SKM-1 treated with dmso at 0.1 percent for 144 hours (cell line): ENCODE measurements around the gene PRSS23.
A peak's percentile ranks its signal among the peaks of the same experiment; 100 is the strongest.
"Not testable (repeated sequence)": the region's sequence is repeated elsewhere in the genome, so short reads cannot be mapped to it uniquely, and the experiment has no call there.

Experiments used
- DNase-seq: peaks from one replicate; lab custom pipeline; 2025; ENCODE audit not compliant: unreplicated experiment; lab: John Stamatoyannopoulos, UW

The PRSS23 gene

DNA sequence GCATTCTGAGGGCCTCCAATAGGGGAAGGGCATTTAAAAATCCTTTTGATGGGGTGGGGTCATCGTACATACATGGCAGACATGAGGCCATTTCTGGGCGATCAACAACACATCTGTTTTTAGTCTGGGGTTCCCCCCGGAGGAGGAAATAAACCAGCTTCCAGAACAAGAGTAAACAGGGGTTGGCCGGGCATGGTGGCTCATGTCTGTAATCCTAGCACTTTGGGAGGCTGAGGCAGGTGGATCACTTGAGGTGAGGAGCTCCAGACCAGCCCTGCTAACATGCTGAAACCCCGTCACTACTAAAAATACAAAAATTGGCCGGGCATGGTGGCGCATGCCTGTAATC, 12.0 kb downstream of the PRSS23 start:
- DNase-seq, result no peak

DNA sequence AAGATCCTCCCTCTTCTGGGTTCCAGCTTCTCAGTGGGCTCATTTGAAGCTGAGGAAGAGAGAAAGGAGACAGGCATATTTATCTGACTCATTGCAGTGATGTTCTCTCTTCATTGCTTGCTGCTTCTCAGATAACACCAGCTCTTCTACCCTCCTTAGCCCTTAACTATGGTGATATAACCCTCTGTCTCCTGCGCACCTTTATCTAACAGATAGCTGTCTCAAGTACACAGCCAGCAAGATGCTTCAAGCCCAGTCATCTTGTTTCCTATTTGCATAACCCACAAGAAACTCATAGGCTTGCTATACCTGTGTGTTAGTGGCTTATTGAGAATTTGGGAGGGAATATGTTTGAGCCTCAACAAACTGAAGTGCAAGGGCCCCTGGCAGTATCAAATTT, 12.6 kb downstream of the PRSS23 start:
- no peak for DNase-seq

DNA sequence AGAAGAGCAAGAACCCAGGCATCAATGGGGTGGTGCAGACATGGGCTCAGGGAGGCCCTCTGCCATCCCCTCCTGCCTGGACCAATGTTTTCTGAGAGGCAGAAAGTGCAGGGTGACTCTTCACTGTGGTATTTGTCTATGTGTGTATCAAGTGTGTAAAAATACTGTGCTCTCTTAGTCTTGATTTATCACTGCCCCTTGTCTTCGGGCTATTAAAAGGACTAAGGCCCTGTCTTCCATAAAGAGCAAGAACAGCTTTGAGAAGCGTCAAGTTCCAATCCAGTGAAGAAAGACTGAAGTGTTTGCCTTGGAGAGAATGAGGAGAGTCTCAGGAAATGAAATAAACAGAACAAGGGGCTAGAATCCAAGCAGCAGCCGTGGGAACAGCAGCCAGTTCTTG, 14.4 kb downstream of the PRSS23 start:
- no peak for DNase-seq

DNA sequence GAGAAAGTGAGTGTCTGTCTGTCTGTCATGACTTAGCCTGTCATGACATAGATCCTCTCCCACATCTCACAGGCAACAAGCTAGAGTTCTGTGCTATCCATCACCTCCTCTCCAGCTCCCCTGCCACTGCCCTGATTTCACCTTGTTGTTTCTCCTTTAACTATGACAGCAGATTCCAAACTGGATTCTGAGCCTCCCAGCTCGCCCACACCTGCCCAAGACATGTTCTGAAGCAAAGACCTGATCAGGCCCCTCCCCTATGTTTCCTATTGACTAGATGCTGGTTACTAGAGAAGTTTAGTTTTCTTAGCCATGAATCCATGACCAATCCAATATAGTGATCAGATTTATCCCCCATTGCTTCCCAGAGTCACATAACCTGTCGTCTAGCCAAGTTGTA, 15.4 kb downstream of the PRSS23 start:
- DNase-seq, result no peak

DNA sequence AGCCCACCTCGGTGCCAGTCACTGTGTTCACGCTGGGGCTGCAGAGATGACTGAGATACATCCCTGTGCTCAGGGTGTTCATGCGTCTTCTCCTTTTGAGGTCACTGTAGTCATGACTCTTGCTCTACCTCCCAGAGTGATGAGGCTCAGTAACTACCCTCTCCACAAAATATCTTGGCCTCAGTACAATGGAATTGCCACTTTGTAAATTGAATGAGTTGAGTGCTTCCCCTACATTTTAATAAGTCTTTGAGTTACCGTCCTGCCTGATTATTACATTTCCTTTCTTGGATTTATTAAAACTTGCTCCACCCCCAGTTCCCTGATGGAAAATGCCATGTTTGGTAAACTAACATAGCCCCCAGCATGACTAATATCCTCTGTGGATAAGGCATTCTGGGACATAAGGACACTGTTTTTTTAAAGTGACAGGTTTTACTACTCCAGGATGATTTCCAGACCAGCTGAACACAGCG, 15.9 kb downstream of the PRSS23 start:
- DNase-seq, result no peak

DNA sequence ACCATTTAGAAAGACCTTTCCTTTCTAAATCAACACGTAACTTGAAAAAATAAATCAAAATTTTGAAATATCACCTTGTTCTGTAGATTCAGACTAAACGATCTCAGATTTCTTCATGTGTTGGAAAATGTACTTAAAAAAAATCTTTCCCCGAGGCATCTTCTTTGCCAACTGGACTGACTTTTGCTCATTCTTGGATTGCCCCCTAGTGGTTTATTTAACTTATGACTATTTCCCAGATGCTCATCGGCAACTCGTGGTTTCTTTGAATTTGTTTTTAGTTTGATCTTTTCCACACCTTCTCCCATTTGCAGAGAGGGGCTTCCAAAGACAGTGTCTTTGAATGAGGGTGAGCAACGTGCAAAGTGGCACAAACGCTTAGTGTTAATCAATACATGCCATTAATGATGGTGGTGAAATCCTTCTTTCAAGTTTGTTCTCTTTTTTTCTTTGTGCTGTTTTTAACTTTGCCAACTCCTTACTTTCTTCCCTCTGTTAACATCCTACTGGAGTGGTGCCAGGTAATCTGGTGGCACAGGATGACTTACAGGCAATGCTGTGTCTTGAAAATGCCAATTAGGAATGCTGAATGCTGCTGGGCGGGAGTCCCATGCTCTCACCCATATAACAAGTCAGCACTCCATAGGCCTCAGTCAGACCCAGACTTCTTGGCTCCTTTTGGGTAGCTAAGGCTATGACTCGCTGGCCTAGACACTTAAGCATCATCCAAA, 18.3 kb downstream of the PRSS23 start:
- DNase-seq, result peak; percentile 65

DNA sequence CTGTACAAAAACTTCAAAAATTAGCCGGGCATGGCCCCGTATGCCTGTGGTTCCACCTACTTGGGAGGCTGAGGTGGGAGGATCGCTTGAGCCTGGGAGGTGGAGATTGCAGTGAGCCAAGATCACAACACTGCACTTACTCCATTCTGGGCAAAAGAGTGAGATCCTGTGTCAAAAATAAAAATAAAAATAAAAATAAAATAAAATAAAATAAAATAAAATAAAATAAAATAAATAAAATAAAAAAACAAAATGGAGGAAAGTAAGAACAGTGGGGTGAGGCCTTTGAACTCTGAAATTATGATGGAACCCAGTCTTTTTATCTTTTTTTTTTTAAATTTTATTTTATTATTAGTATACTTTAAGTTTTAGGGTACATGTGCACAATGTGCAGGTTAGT, 23.8 kb downstream of the PRSS23 start:
- not testable (repeated sequence) for DNase-seq

DNA sequence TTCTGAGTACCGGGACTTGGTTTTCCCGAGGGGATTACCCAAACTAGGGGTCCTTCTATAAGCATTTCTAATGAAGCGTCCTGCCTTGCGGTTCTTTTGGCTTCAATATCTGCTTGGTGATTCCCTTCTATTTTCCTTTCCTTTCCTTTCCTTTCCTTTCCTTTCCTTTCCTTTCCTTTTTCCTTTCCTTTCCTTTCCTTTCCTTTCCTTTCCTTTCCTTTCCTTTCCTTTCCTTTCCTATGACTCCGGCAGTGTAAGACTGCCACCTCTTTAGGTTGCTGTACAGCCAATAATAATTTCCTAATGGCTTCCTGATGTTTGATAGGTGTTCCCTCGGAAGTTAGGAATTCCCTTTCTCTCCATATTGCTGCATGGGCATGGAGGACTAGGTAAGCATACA, 34.0 kb downstream of the PRSS23 start:
- not testable (repeated sequence) for DNase-seq

DNA sequence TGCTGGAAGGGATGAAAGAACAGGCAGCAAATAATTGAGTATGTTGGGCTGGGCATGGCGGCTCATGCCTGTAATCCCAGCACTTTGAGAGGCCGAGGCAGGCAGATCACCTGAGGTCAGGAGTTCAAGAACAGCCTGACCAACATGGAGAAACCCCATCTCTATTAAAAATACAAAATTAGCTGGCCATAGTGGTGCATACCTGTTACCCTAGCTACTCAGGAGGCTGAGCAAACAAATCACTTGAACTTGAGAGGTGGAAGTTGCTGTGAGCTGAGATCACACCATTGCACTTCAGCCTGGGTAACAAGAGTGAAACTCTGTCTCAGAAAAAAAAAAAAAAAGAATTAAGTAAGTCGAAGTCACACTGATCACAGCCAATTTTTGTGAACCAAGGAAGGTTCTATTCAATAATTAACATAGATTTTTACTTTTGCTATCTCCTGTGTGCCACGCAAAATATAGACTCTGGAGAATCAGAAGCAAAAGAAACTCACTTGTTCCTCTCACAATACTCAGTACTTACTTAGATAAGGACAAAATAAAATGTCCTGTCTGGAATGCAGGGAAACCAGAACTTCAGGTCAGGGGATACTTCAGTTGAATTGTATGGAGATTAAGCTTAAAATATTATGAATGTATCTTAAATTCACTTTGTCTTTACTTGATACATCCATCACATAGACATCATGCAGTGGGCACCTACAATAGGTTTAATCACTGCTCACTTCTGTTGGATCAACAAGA, 44.6 kb downstream of the PRSS23 start:
- DNase-seq, result not testable (repeated sequence)

DNA sequence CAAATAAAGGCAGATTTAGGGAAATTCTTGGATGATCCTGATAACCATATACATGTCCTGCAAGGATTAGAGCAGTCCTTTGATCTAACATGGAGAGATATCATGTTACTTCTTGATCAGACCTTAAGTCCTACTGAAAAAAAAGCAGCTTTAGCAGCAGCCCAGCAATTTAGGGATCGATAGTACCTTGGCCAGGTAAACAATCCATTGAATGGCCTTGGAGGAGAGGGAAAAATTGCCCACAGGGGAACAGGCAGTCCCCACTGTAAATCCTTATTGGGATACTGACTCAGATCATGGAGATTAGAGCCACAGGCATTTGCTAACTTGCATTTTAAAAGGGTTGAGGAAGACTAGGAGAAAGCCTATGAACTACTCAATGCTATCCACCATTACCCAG, 47.8 kb downstream of the PRSS23 start:
- no peak for DNase-seq

DNA sequence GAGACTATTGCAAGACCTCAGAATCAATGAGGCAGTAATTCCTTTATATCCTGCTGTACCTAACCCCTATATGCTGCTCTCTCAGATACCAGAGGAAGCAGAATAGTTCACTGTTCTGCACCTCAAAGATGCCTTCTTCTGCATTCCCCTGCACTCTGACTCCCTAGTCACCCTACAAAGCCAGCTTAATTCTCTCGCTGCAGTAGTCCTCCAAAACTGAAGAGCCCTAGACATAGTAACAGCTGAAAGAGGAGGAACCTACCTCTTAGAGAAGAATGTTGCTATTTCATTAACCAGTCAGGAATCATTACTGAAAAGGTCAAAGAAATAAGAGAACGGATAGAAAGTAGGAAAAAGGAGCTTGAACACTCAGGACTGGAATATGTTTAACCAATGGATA, 49.3 kb downstream of the PRSS23 start:
- DNase-seq, result no peak
